GM21447 (cell line): ENCODE data around the gene PRKRIP1.
"Not testable (repeated sequence)": the region's sequence is repeated elsewhere in the genome, so short reads cannot be mapped to it uniquely, and the experiment has no call there.

Experiments
- ATAC-seq: cut with Tn5 transposase; IDR thresholded peaks from one replicate; pipeline ENCODE4 v1.9.1; 2021; ENCODE audit not compliant: unreplicated experiment

PRKRIP1 gene, protein sequence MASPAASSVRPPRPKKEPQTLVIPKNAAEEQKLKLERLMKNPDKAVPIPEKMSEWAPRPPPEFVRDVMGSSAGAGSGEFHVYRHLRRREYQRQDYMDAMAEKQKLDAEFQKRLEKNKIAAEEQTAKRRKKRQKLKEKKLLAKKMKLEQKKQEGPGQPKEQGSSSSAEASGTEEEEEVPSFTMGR

GRCh38 chr7:102395873-102396709, at the start of gene PRKRIP1:
TSS of gene PRKRIP1 (plus strand) at chr7:102396363. CDS start at chr7:102396412, 49 bp downstream.
- peak; percentile 99 for ATAC-seq

DNA sequence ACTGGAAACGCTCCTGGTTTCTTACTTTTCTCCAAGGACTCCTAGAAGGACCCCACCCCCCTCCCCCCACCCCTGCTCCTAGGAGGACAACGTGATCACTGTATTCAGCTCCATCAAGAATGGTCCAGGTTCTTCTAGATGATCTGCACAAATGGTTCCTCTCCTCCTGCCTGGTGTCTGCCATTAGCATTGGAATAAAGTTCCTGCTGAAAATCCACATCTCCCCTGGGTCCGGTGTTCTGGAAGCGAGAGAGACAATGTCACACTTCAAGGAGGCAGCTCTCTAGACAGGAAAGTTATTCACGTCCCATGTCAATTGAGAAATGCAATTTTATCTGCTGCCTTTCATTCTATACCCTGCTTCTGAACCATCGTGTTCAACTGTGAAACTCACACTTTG, 49.2 kb upstream of the PRKRIP1 start:
- ATAC-seq: not testable (repeated sequence)

DNA sequence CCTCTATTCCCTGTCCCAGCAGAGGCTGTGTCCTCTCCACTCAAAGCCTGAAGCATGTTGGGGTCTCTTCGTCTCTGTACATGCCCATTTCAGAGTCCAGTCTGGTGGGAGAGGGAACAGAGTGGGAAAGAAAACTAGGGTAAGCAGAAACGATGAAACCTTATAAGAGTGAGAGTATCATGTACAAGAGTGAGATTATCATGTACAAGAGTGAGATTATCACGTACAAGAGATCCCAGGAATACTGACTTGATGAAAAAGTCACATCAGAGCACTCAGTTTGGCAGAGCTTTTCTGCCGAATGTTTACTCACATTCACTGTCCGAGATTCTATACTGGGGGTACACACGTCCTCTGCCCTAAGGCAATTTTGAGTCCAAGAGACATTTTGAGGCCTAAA, 39.8 kb upstream of the PRKRIP1 start, which contains the start of gene SPDYE6:
Gene SPDYE6 (minus strand): TSS at position 101 of the 400 bp plus-strand sequence. CDS start 421 bp downstream, outside the sequence.
- not testable (repeated sequence) for ATAC-seq

DNA sequence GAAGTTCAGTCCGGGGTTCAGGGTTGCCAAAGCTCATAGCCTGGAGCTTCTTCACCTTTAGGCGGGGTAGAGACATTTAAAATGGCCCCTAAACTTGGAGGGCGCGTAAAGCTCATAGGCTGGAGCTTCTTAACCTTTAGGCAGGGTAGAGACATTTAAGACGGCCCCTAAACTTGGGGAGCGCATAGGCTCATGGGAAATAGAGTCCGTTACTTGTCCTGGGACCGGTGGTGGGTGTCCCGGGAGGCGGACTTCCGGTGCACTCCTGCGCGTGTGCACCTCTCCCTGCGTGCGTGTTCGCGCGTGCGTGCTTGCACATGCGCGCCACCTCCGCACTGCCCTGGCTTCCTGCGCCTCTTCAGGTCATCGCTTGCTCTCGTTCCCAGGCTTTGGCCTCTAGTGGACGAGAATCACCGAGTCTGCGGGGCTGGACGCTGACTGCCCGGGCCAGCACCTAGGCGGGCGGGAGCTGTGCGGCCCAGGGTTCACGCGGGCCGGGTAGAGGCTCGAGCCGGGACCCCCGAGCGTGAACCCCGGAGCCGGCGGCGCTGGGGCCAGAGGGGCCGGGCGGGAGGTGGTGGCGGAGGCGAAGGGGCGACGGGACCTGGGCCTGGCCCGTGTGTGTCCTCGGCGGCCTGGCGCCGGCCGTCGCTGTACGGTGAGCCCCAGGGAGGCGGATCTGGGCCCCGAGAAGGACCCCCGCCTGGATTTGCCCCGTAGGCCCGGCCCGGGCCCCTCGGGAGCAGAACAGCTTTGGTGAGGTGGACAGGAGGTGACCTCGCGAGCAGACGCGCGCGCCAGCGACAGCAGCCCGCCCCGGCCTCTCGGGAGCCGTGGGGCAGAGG, 32.4 kb upstream of the PRKRIP1 start:
- peak; percentile 99 for ATAC-seq

GRCh38 chr7:102364394-102364886, 31.7 kb upstream of the PRKRIP1 start:
- not testable (repeated sequence) for ATAC-seq

DNA sequence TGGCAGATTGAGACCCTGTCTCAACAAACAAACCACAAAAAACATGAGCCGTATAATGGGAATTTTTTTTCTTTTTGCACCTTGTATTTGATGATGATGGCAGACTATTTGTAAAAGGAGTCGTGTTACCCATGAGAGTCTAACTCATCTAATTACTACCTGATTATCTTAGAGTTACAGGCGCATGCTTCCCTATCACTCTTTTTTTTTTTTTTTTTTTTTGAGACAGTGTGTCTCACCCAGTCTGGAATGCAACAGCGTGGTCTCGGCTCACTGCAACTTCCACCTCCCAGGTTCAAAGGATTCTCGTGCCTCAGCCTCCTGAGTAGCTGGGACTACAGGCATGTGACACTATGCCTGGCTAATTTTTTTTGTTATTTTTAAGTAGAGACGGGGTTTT, 30.8 kb upstream of the PRKRIP1 start:
- not testable (repeated sequence) for ATAC-seq

DNA sequence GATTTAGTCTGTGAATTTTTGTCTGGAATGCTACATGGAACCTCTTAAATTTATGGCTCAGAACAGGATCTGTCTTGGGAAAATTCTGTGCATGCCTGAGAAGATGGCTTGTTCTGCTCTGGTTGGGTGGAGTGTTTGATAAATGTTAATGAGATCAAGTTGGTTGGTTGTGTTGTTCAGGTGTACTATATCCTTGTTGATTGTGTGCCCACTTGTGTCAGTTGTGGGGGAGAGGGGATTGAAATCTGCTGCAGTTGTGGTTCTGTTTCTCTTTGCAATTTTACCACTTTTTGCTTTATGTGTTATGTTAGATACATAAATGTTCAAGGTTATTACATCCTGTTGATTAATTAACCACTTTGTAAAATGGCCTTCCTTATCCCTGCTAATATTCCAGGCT, 26.1 kb upstream of the PRKRIP1 start:
- not testable (repeated sequence) for ATAC-seq

- ATAC-seq: not testable (repeated sequence)
Measured at GRCh38 chr7:102372796-102373195, 23.4 kb upstream of the PRKRIP1 start.

- ATAC-seq: no peak
Measured at GRCh38 chr7:102376964-102377466, 19.1 kb upstream of the PRKRIP1 start.

GRCh38 chr7:102380837-102381236, 15.3 kb upstream of the PRKRIP1 start:
- ATAC-seq: not testable (repeated sequence)

GRCh38 chr7:102381696-102382425, 14.3 kb upstream of the PRKRIP1 start:
- ATAC-seq: not testable (repeated sequence)

DNA sequence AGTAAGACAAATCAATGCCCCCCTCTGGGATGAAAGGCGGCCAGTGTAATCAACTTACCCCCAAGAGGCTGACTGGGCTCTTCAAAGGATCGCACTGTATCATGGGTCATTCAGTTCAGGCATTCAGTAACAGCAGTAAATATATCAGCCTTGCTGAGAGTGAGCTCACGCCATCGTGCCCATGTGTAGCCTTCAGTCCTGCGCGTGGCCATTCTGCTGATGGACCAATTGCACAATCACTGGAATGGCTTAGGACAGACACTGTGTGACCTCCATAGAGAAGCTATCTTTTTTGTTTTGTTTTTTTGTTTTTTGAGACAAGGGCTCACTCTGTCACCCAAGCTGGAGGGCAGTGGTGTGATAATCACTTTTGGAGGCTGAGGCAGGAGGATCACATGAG, 9.1 kb upstream of the PRKRIP1 start:
- ATAC-seq: no peak

- ATAC-seq: no peak
Measured at GRCh38 chr7:102389810-102390209, 6.4 kb upstream of the PRKRIP1 start.

DNA sequence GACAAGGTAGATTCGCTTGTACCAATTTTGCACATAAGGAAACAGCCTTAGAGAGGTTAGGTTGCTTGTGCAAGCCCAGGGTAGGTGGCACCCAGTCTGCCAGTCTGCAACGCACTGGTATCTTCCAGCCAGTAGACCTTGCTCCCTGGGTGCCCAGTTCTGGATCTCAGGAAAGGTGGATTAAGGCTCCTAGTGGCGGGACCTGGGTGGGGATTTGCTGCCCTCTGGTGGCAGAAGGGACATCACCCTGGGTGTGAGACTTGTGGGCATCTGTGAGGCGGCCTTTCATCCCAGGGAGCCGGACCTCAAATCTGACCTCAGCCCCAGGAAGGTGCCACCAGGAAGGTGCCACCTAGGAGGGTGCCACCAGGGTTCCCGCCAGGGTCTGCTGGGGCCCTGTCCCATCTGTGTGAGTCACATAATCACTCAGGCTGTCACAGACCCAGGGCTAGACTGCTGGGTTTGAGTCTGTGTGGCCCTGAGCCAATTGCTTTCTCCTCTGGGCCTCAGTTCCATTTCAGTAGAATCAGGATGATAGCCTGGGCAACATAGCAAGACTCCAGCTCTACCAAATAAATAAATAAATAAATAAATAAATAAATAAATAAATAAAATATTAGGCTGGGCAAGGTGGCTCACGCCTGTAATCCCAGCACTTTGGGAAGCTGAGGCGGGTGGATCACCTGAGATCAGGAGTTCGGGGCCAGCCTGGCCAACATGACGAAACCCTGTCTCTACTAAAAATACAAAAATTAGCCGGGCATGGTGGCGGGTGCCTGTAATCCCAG, 5.3 kb upstream of the PRKRIP1 start:
- ATAC-seq: no peak

DNA sequence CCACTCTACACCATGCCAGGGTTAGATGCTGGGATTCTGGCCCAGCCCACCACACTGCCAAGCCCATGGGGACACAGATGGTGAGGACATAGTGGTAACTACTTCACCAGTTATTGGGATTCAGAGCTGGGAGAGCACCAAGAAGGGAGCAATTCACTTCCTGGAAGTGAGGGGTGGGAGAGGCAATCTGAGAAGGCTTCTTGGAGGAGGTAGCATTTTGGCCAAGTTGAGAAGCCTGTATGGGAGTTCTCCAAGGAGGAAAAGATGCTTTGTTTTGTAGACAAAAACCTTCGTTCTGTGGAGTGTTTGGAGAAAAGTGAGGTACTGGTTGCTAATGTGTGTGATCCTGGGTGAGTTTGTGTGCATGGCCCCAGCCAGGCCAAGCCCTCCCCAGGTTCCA, 3.8 kb upstream of the PRKRIP1 start:
- ATAC-seq: no peak

- no peak for ATAC-seq
Measured at GRCh38 chr7:102393467-102393866, 2.7 kb upstream of the PRKRIP1 start.

DNA sequence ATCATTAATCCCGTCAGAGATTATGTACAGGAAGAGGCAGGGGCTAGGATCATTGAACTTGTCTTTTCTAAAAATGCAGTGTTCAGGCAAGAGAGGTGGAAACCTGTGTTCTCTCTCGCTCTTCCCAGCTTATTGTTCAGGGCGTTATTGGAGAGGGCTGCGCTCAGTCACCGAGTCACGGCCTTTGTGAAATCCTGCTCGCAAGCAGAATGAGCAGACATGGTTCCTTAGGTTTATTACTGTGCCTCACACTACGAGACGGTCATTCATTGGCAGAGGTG, 631 bp upstream of the PRKRIP1 start:
- ATAC-seq: no peak

GRCh38 chr7:102396710-102397019, 502 bp downstream of the PRKRIP1 start:
- ATAC-seq: peak; percentile 2

DNA sequence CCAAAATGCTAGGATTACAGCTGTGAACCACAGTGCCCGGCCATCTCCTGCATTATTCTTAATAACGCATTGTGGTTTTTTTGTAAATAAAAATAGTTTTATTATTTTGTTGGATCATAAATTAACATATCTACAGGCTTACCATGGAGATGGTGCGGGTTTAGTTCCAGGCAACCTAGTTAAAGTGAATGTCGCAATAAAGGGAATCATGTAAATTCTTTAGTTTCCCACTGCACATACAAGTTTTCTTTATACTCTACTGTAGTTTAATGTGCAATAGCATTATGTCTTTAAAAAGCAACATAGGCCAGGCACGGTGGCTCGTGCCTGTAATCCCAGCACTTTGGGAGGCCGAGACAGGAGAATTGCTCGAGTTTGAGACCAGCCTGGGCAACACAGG, 2.4 kb downstream of the PRKRIP1 start:
- ATAC-seq: no peak

DNA sequence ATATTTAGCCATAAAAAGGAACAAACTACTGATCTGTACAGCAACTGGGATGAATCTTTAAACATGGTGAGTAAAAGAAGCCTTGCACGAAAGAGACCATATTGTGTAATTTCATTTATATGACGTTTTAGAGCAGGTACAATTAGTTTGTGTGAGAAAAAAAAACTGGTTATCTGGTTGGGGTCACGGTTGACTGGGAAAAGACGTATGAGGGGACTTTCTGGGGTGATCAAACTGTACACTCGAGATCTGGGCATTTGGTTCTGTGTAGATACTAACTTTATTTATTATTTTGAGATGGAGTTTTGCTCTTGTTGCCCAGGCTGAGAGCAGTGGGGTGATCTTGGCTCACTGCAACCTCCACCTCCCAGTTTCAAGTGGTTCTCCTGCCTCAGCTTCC, 4.2 kb downstream of the PRKRIP1 start:
- no peak for ATAC-seq
